Fibroblast of lung (primary cell): ENCODE results near the gene MTA1. TPM values are rescaled to one million over a fixed set of nuclear protein-coding genes. Genes with fewer than 3 reads are reported as not detected.

Experiments used
- DNase-seq, 2 donors: peaks; one replicate each; pipeline versions ENCODE4 v3.0.0 to v3.0.0-alpha.2; 2010; ENCODE audit warnings: low read depth in 2 of 2
- H2AFZ ChIP-seq: 2 replicates; pipeline ENCODE4 v1.5.1; 2012; ENCODE audit warnings: low read length, control low read depth, inconsistent platforms
- H3K27ac ChIP-seq: 2 replicates; pipeline ENCODE4 v1.5.1; 2011; ENCODE audit warnings: low read length, control low read depth; ENCODE audit not compliant: insufficient read depth
- H3K27me3 ChIP-seq: 2 replicates; pipeline ENCODE4 v1.5.1; 2011; ENCODE audit warnings: mild to moderate bottlenecking, low read length; ENCODE audit not compliant: control insufficient read depth, insufficient read depth
- H3K36me3 ChIP-seq: 2 replicates; pipeline ENCODE4 v1.5.1; 2011; ENCODE audit warnings: low read length; ENCODE audit not compliant: control insufficient read depth, insufficient read depth
- H3K4me1 ChIP-seq: 2 replicates; pipeline ENCODE4 v1.5.1; 2011; ENCODE audit warnings: low read length; ENCODE audit not compliant: control insufficient read depth, insufficient read depth; ENCODE audit errors: extremely low read depth
- H3K4me2 ChIP-seq: 2 replicates; pipeline ENCODE4 v1.5.1; 2011; ENCODE audit warnings: low read length, control low read depth; ENCODE audit not compliant: insufficient read depth; ENCODE audit errors: extremely low read depth
- H3K4me3 ChIP-seq, 4 experiments: fragments of 200-600 bp in 1 of 4; sonication (generic) in 1 of 4; replicated peaks in 1 of 4; 2 replicates each; pipeline ENCODE4 v1.5.1; 2011 to 2016; ENCODE audit warnings: low read length in 4 of 4, low read depth in 3 of 4, mild to moderate bottlenecking in 3 of 4, control low read depth in 2 of 4, inconsistent platforms in 1 of 4, mixed read lengths in 1 of 4; ENCODE audit not compliant: insufficient read depth in 1 of 4; ENCODE audit errors: control extremely low read depth in 1 of 4
- H3K79me2 ChIP-seq: 2 replicates; pipeline ENCODE4 v1.5.1; 2012; ENCODE audit warnings: mild to moderate bottlenecking, low read length, inconsistent platforms; ENCODE audit not compliant: control insufficient read depth, insufficient read depth
- H3K9ac ChIP-seq: 2 replicates; pipeline ENCODE4 v1.5.1; 2011; ENCODE audit warnings: mild to moderate bottlenecking, low read length, control low read depth; ENCODE audit not compliant: insufficient read depth
- H3K9me3 ChIP-seq: 2 replicates; pipeline ENCODE4 v1.5.1; 2012; ENCODE audit warnings: low read depth, low read length; ENCODE audit not compliant: control insufficient read depth, insufficient read depth
- H4K20me1 ChIP-seq: 2 replicates; pipeline ENCODE4 v1.5.1; 2011; ENCODE audit warnings: low read length; ENCODE audit not compliant: control insufficient read depth, insufficient read depth; ENCODE audit errors: extremely low read depth
- EZH2 ChIP-seq: IDR thresholded peaks from 2 replicates; pipeline ENCODE4 v1.5.1; 2012; ENCODE audit warnings: low read length, control low read depth, mild to moderate bottlenecking; ENCODE audit errors: missing control alignments
- polyA plus RNA-seq, 2 donors: library from polyadenylated mRNA; depleted of rRNA in 1 of 2; stranded (reverse) in 1 of 2; unstranded in 1 of 2; fragments of >200 nt; gene quantifications; 2 replicates each; pipeline ENCODE4 v1.2.1, GENCODE V29; 2011 to 2012; ENCODE audit warnings: missing spikeins in 1 of 2
- total RNA-seq: library from RNA; depleted of rRNA; stranded (reverse); fragments of >200 nt; gene quantifications from 2 replicates; pipeline ENCODE4 v1.2.1, GENCODE V29; 2014
- TF ChIP-seq, protein P1 (sequence below), 2 donors: IDR thresholded peaks in 1 of 2; conservative IDR thresholded peaks in 1 of 2; 1 replicate in 1 of 2; 2 replicates in 1 of 2; pipeline ENCODE4 v1.5.1; 2011 to 2012; ENCODE audit warnings: low read length in 2 of 2, control low read depth in 1 of 2, inconsistent platforms in 1 of 2, low read depth in 1 of 2, mild to moderate bottlenecking in 1 of 2

Gene MTA1
- total and polyA plus RNA-seq, 2 donors (not counting 1 experiment from before 2014, with no cell fraction given), result 28.6 to 29.7 TPM

DNA sequence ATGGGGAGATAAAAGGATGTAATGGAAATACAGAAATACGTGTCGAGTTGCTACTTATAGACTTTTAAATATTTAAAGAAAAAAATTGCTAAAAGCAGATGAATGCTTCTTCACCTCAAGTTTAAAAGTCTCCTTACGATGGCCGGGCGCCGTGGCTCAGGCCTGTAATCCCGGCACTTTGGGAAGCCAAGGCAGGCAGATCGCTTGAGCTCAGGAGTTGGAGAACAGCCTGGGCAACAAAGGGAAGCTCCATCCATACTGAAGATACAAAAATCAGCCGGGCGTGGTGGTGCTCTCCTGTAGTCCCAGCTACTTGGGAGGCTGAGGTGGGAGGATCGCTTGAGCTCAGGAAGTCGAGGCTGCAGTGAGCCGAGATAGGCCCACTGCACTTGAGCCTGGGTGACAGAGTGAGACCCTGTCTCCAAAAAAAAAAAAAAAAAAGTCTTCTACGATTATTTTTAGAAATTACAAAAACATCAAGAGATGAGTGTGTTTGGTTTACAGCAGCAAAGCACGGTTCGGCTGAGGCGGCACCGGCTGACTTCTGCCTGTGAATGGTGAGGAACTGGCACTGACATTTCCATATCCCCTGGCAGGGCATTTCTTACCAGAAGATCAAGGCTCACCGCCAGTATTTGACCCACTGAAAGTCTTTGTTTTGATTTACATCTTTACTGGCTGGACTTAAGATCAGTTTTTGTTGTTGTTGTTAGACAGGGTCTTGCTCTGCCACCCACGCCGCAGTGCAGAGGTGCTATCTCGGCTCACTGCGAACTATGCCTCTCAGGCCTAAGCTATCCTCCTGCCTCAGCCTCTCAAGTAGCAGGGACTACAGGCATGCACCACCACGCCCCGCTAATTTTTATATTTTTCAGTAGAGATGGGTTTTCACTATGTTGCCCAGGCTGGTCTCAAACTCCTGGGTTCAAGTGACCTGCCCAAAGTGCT is 3.9 kb upstream of the MTA1 start:
- Histone ChIP-seq H3K9me3 (no peaks in the 10 kb centered on the region), H3K4me1 (peaks cover 4% of the 10 kb centered on the region), H3K27me3 (no peaks in the 10 kb centered on the region), H3K27ac (no peak overlapping the region), H3K9ac (no peak overlapping the region), H2AFZ (peak overlapping the region; percentile 38), H3K36me3 (no peaks in the 10 kb centered on the region), H3K79me2 (peaks cover 10% of the 10 kb centered on the region), H3K4me3 (peak overlapping the region in 2 of 4 experiments; percentile 54), H3K4me2 (peak overlapping the region; percentile 58), H4K20me1 (no peaks in the 10 kb centered on the region)
- TF ChIP-seq EZH2, result no peak
- TF ChIP-seq, protein P1, sequence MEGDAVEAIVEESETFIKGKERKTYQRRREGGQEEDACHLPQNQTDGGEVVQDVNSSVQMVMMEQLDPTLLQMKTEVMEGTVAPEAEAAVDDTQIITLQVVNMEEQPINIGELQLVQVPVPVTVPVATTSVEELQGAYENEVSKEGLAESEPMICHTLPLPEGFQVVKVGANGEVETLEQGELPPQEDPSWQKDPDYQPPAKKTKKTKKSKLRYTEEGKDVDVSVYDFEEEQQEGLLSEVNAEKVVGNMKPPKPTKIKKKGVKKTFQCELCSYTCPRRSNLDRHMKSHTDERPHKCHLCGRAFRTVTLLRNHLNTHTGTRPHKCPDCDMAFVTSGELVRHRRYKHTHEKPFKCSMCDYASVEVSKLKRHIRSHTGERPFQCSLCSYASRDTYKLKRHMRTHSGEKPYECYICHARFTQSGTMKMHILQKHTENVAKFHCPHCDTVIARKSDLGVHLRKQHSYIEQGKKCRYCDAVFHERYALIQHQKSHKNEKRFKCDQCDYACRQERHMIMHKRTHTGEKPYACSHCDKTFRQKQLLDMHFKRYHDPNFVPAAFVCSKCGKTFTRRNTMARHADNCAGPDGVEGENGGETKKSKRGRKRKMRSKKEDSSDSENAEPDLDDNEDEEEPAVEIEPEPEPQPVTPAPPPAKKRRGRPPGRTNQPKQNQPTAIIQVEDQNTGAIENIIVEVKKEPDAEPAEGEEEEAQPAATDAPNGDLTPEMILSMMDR (conservative IDR thresholded peaks at IDR 0.05 in 1 of 2, IDR thresholded peaks at IDR 0.05 in 1 of 2; ENCODE audit: low read depth in 1 of 2, low read length in 2 of 2), result no peak
- no peak for DNase-seq

DNA sequence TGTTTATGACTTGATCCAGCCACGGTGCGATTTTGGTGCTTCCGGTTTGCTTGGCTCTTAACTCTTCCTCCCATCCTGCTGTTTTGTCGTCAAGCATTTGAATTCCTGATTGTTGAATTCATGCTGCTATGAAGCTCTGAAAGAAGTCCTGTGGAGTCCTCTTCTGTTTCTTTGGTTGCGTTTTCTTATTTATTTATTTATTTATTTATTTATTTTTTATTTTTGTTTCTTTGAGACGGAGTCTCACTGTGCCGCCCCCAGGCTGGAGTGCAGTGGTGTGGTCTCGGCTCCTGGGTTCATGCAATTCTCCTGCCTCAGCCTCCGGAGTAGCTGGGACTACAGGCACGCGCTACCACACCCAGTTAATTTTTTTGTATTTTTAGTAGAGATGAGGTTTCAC is 3.0 kb upstream of the MTA1 start:
- TF ChIP-seq, protein P1 (conservative IDR thresholded peaks at IDR 0.05 in 1 of 2, IDR thresholded peaks at IDR 0.05 in 1 of 2; ENCODE audit: low read depth in 1 of 2, low read length in 2 of 2), result no peak
- no peak for TF ChIP-seq EZH2
- Histone ChIP-seq H3K27ac (no peak overlapping the region), H3K79me2 (peaks cover 19% of the 10 kb centered on the region), H3K4me2 (no peak overlapping the region), H2AFZ (no peak overlapping the region), H3K4me3 (no peak overlapping the region), H3K27me3 (no peaks in the 10 kb centered on the region), H4K20me1 (no peaks in the 10 kb centered on the region), H3K9me3 (no peaks in the 10 kb centered on the region), H3K4me1 (peaks cover 10% of the 10 kb centered on the region), H3K36me3 (no peaks in the 10 kb centered on the region), H3K9ac (no peak overlapping the region)
- DNase-seq, result no peak

DNA sequence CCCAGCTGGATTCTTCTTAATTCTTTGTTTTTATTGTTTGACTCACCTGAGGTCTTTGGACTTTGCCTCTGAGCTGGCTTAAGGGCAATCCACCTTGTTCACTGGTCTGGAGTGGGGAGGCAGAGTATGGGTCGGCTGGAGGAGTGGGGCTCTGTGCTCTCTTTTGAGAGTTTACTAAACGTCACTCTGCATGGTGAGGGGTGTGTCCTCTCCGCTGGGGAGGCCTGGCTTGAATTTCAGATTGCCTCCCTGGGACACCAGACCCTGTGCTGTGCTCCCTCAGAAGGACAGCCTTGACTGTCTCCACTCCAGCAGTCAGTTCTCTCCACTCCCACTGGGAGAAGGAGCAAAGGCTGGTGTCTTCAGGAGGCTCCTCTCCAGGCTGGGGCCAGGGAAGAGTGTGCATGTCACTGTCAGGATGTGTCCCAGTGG is 1.9 kb upstream of the MTA1 start:
- no peak for TF ChIP-seq EZH2
- TF ChIP-seq, protein P1 (conservative IDR thresholded peaks at IDR 0.05 in 1 of 2, IDR thresholded peaks at IDR 0.05 in 1 of 2; ENCODE audit: low read depth in 1 of 2, low read length in 2 of 2), result no peak
- DNase-seq, result no peak
- Histone ChIP-seq H3K36me3 (no peaks in the 10 kb centered on the region), H4K20me1 (no peaks in the 10 kb centered on the region), H3K9me3 (no peaks in the 10 kb centered on the region), H3K27me3 (no peaks in the 10 kb centered on the region), H3K4me1 (peaks cover 11% of the 10 kb centered on the region), H3K9ac (no peak overlapping the region), H2AFZ (no peak overlapping the region), H3K4me3 (no peak overlapping the region), H3K79me2 (peaks cover 28% of the 10 kb centered on the region), H3K4me2 (no peak overlapping the region), H3K27ac (no peak overlapping the region)
